Neural crest cell (in vitro differentiated cells): ENCODE data around the gene PDLIM1. TPM values are rescaled to one million over a fixed set of nuclear protein-coding genes. Genes with fewer than 3 reads are reported as not detected.

Experiments
- DNase-seq: peaks from one replicate; pipeline ENCODE4 v3.0.0; 2021; ENCODE audit warnings: low read depth, mixed read lengths, low spot score
- H3K27ac Mint-ChIP-seq: one replicate; pipeline ENCODE4 v1.8.0; 2021; ENCODE audit warnings: mild to moderate bottlenecking, mixed read lengths; ENCODE audit not compliant: unreplicated experiment
- H3K27me3 Mint-ChIP-seq: 2 replicates; pipeline ENCODE4 v1.8.0; 2021; ENCODE audit warnings: low read depth, mild to moderate bottlenecking, mixed read lengths
- H3K36me3 Mint-ChIP-seq: 2 replicates; pipeline ENCODE4 v1.8.0; 2021; ENCODE audit warnings: low read depth, mild to moderate bottlenecking, mixed read lengths
- H3K4me1 Mint-ChIP-seq: 2 replicates; pipeline ENCODE4 v1.8.0; 2021; ENCODE audit warnings: mixed read lengths
- H3K4me3 Mint-ChIP-seq: one replicate; pipeline ENCODE4 v1.8.0; 2021; ENCODE audit warnings: mild to moderate bottlenecking, mixed read lengths
- H3K9me3 Mint-ChIP-seq: 2 replicates; pipeline ENCODE4 v1.8.0; 2021; ENCODE audit warnings: mixed read lengths
- total RNA-seq: library from RNA; stranded (reverse); gene quantifications from 2 replicates; pipeline ENCODE4 v1.2.1, GENCODE V29; 2021
- TF ChIP-seq, protein P1 (sequence below): fragments of 200-600 bp; sonication (generic); conservative IDR thresholded peaks from 2 replicates; pipeline ENCODE4 v1.5.0; 2021; ENCODE audit warnings: antibody characterized with exemption, mild to moderate bottlenecking

Gene PDLIM1
- total RNA-seq, 1 donor from 2014 or later, result 20.9 TPM

DNA sequence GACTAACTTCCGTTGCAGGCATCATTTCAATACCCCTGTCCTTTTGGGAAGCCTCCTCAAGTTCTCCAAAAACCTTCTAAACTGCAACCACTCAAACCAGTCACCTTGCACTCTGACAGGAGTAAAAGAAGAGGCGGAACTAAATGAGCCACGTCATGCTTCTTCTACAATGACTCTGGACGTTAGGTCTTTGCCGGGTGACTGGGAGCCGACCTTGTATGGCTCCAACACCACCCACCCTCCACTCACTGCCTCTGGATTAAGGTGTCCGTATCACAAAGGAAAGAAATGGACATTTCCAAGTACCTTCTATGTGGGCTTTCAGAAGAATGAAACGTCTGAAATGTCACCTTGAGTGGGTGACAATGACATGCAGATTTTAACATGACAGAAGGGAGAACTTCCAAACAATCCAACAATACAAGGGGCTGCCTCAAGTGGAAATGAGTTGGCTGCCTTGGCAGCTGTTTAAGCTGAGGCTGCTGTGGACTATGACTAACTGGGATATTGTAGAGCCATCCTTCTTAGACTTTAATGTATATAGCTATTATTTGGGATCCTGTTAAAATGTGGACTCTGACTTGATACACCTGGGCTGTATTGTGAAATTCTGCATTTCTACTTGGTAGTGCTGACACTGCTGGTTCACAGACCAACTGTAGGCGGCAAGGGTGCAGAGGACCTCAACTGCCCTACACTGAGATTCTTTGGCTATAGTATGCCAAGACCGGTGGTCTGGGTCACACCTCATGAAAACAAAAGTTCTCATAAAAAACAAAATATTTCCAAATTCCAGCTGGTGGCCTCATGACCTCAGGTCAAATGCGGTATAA is 33.8 kb upstream of the PDLIM1 start:
- no peak overlapping the region for H3K4me3 Mint-ChIP-seq
- TF ChIP-seq, protein P1, sequence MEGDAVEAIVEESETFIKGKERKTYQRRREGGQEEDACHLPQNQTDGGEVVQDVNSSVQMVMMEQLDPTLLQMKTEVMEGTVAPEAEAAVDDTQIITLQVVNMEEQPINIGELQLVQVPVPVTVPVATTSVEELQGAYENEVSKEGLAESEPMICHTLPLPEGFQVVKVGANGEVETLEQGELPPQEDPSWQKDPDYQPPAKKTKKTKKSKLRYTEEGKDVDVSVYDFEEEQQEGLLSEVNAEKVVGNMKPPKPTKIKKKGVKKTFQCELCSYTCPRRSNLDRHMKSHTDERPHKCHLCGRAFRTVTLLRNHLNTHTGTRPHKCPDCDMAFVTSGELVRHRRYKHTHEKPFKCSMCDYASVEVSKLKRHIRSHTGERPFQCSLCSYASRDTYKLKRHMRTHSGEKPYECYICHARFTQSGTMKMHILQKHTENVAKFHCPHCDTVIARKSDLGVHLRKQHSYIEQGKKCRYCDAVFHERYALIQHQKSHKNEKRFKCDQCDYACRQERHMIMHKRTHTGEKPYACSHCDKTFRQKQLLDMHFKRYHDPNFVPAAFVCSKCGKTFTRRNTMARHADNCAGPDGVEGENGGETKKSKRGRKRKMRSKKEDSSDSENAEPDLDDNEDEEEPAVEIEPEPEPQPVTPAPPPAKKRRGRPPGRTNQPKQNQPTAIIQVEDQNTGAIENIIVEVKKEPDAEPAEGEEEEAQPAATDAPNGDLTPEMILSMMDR, result no peak
- H3K4me1 Mint-ChIP-seq, result no peaks in the 10 kb centered on the region
- peaks cover 3% of the 10 kb centered on the region for H3K36me3 Mint-ChIP-seq
- no peaks in the 10 kb centered on the region for H3K27me3 Mint-ChIP-seq
- H3K9me3 Mint-ChIP-seq, result no peaks in the 10 kb centered on the region
- no peak overlapping the region for H3K27ac Mint-ChIP-seq
- DNase-seq, result no peak

DNA sequence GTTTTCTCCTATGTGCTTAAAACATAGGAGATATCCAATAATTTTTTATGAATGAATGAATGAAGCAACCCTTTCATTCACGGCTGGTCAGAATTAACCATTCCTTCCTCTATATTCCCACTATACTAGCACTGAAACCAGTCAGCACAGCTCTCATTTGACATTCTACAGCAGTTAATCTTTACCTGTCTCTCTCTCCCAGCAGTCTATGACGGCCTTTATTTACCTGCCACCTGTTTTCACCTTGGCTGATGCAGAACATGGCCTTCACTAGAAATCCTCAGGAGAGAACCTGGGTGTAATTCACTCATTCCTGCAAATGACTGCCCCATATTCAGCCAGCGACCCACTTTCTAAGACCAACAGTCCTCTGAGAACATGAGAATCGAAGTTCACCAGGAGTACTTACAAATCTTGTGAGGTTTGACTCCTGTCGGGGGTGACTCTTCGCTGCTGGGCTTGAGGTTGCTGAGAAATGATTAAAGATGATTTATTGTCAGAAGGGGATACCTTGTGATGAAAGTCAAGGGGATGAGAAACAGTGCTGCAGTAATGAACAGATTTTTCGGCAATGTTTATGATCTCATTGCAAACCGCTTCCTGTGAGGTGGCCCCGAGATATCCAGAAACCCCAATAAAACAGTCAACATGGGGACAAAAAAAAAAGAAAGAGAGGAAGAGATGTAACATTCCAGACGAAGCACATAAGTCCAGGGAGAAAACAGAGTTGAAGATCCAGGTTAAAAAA is 30.9 kb upstream of the PDLIM1 start:
- Mint-ChIP-seq H3K27ac (peak overlapping the region; percentile 37), H3K36me3 (peaks cover 3% of the 10 kb centered on the region), H3K4me3 (no peak overlapping the region), H3K4me1 (peaks cover 7% of the 10 kb centered on the region), H3K9me3 (no peaks in the 10 kb centered on the region), H3K27me3 (no peaks in the 10 kb centered on the region)
- TF ChIP-seq, protein P1, result no peak
- DNase-seq, result no peak

DNA sequence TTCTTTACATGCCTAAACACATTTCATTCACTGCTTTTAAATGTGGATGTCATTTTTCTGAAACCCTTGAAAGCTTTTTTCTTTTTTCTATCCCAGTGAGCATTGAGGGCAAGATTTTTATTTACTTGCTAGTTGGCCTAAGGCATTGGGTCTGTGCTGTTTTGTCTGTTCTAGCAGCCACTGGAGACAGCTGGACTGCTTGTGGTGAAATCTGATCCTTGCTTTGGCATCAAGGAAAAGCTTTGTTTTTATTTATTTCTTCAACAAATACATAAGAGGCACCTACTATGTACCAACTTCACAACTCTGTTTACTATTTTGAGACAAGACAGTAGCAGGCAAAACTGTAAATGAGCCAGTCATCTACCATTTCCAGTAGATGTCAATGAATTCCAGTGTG is 28.4 kb upstream of the PDLIM1 start:
- H3K4me3 Mint-ChIP-seq, result no peak overlapping the region

GRCh38 chr10:95315509-95315908 is 24.7 kb upstream of the PDLIM1 start:
- Mint-ChIP-seq H3K4me1 (peaks cover 7% of the 10 kb centered on the region), H3K4me3 (no peak overlapping the region), H3K27me3 (no peaks in the 10 kb centered on the region), H3K27ac (no peak overlapping the region), H3K36me3 (no peaks in the 10 kb centered on the region), H3K9me3 (no peaks in the 10 kb centered on the region)
- TF ChIP-seq, protein P1, result no peak
- DNase-seq, result no peak

More for the DNA sequence above, 28.4 kb upstream of the PDLIM1 start:
- TF ChIP-seq, protein P1, result no peak
- Mint-ChIP-seq H3K4me1 (peaks cover 7% of the 10 kb centered on the region), H3K36me3 (peaks cover 3% of the 10 kb centered on the region), H3K9me3 (no peaks in the 10 kb centered on the region), H3K27me3 (no peaks in the 10 kb centered on the region), H3K27ac (no peak overlapping the region)
- no peak for DNase-seq

GRCh38 chr10:95314192-95314918 is 23.6 kb upstream of the PDLIM1 start:
- Mint-ChIP-seq H3K9me3 (no peaks in the 10 kb centered on the region), H3K36me3 (no peaks in the 10 kb centered on the region), H3K27me3 (no peaks in the 10 kb centered on the region), H3K27ac (no peak overlapping the region), H3K4me1 (peaks cover 5% of the 10 kb centered on the region), H3K4me3 (no peak overlapping the region)
- TF ChIP-seq, protein P1, result no peak
- no peak for DNase-seq
